Epithelial cell of proximal tubule (primary cell): ENCODE measurements around the gene SPDYE6. TPM values are rescaled to one million over a fixed set of nuclear protein-coding genes. Genes with fewer than 3 reads are reported as not detected.
A peak's percentile ranks its signal among the peaks of the same experiment; 100 is the strongest.

Experiments
- DNase-seq: peaks from one replicate; pipeline ENCODE4 v3.0.0-alpha.2; 2011; ENCODE audit warnings: low read depth
- H3K4me3 ChIP-seq: 2 replicates; pipeline ENCODE4 v1.5.1; 2011; ENCODE audit warnings: low read depth, mild to moderate bottlenecking, low read length
- total RNA-seq: library from RNA; depleted of rRNA; stranded (reverse); fragments of >200 nt; gene quantifications from 2 replicates; pipeline ENCODE4 v1.2.3, GENCODE V29; 2015
- TF ChIP-seq, protein P1 (sequence below): conservative IDR thresholded peaks from 2 replicates; pipeline ENCODE4 v1.5.1; 2012; ENCODE audit warnings: low read depth, mild to moderate bottlenecking, low read length

Gene SPDYE6
- total RNA-seq, 1 donor from 2014 or later = not detected

DNA sequence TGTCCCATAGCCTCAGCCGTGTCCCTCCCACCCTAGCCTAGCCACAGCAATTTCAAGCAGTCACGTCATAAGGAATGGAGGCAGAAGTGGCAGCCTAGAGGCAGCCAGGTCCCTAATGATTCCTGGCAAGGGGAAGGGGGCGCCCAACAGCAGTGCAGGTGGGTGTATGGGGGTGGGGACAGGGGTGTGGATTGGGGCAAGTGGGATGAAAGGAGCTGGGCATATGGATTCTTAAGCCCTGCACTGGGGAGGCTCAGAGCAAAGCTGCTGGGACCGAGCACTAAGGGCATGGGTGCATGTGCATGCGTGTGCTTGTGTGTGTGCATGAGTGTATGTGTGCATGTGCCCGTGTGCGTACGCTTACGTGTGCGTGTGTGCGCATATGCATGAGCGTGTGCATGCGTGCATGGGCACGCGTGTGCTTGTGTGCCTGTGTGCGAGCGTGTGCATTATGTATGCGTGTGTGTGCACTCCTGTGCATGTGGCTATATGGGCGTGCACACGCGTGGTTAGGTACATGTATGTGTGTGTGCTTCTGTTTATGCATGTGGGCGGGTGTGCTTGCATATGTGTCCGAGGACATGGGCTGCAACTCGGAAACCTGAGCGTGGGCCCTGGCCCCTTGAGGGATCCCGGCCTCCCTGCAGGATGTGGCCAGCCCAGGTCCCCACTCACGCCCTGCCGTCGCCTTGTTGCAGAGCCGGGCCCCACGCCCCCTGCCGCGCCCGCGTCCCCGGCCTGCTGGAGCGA lies 35.5 kb downstream of the SPDYE6 start:
- TF ChIP-seq, protein P1, sequence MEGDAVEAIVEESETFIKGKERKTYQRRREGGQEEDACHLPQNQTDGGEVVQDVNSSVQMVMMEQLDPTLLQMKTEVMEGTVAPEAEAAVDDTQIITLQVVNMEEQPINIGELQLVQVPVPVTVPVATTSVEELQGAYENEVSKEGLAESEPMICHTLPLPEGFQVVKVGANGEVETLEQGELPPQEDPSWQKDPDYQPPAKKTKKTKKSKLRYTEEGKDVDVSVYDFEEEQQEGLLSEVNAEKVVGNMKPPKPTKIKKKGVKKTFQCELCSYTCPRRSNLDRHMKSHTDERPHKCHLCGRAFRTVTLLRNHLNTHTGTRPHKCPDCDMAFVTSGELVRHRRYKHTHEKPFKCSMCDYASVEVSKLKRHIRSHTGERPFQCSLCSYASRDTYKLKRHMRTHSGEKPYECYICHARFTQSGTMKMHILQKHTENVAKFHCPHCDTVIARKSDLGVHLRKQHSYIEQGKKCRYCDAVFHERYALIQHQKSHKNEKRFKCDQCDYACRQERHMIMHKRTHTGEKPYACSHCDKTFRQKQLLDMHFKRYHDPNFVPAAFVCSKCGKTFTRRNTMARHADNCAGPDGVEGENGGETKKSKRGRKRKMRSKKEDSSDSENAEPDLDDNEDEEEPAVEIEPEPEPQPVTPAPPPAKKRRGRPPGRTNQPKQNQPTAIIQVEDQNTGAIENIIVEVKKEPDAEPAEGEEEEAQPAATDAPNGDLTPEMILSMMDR = no peak
- DNase-seq = no peak
- no peak overlapping the region for H3K4me3 ChIP-seq

DNA sequence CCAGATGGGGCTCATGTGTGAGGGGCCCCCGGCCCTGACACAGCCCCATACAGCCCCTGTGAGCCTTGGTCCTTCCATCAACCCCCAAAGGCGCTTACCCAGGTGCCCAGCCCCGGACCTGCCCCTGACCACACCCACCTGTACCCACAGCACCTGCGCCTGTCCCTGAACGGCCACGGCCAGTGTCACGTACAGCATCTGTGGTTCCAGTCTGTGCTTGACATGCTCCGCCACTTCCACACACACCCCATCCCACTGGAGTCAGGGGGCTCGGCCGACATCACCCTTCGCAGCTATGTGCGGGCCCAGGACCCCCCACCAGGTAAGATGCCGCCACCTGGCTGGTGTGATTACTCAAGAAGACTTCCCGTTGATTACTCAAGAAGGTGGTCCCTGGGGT lies 36.1 kb downstream of the SPDYE6 start:
- TF ChIP-seq, protein P1 = no peak
- H3K4me3 ChIP-seq = no peak overlapping the region
- no peak for DNase-seq

DNA sequence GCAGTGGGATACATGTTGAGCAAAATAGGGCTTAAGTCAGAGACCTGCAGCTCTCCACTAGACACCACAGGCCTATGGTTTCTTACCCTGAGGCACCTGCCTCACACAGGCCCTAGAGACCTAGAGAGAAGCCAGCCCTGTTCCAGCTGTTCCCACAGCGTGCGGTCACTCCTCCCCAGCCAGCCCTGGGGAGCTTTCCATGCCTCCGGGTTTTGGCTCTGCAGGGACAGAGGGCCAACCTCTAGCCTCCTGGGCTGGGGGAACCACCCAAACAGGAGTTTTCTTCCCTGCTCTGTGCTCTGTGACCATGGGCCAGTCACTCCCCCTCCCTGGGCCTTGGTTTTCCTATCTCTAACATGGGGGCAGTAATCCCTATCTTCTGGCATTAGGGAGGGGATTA lies 36.6 kb downstream of the SPDYE6 start:
- DNase-seq = no peak
- H3K4me3 ChIP-seq = no peak overlapping the region
- TF ChIP-seq, protein P1 = no peak

DNA sequence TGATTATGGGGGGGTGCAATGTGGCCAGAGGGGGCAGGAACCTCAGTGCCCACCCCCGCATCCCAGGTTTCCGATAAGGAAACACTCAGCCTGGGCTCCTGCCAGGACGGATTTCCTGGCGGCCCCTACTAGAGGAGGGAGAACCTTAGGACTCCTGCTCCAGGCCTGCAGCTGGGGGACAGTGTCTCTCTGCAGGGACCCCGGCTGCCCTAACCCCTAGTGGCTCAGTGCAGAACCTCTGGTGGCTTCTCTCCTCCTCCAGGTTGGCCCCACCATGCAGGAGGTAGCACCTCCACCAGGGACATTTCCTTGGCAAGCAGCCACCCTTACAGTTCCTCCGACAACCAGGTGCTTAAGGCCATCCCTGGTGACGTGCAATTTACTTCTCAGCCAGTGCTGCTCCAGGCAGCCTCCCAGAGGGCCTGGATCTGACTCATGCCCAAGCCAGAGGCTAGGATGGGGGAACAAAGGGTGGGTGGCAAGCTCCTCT lies 37.7 kb downstream of the SPDYE6 start:
- DNase-seq = no peak
- TF ChIP-seq, protein P1 = peak; percentile 23
- H3K4me3 ChIP-seq = no peak overlapping the region

DNA sequence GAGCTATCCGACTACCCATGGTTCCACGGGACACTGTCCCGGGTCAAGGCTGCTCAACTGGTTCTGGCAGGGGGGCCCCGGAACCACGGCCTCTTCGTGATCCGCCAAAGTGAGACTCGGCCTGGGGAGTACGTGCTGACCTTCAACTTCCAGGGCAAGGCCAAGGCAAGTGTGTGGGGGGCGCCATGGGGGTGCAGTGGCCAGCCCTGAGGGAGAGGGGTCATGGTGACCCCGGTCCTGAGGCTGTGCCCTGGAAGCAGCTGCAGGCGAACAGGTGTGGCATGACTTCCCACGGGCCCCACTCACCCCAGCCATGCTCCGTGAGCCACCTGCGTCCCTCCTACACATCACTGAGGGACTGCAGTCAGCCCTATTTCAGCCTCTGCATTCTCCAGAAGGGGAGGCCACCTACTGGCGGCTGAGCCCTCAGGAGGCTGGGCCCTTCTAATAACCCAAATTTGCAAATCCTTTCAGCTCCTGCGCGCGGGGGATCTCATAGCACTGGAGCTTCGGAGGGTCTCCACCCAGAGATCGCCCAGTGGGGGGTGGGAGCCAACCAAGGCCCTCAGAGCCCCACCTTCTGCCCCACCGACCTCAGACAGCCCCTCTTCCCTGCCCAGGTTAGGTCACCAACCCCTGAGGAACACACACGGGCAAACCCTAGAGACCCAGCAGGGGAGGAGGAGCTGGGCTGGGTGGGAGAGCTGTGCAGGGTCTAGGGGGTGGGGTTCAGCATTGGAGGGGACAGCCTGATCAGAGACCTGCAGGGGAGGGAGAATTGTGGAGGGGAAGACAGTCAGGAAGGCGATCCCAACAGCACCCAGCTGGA lies 38.8 kb downstream of the SPDYE6 start:
- H3K4me3 ChIP-seq = no peak overlapping the region
- no peak for DNase-seq
- TF ChIP-seq, protein P1 = no peak

DNA sequence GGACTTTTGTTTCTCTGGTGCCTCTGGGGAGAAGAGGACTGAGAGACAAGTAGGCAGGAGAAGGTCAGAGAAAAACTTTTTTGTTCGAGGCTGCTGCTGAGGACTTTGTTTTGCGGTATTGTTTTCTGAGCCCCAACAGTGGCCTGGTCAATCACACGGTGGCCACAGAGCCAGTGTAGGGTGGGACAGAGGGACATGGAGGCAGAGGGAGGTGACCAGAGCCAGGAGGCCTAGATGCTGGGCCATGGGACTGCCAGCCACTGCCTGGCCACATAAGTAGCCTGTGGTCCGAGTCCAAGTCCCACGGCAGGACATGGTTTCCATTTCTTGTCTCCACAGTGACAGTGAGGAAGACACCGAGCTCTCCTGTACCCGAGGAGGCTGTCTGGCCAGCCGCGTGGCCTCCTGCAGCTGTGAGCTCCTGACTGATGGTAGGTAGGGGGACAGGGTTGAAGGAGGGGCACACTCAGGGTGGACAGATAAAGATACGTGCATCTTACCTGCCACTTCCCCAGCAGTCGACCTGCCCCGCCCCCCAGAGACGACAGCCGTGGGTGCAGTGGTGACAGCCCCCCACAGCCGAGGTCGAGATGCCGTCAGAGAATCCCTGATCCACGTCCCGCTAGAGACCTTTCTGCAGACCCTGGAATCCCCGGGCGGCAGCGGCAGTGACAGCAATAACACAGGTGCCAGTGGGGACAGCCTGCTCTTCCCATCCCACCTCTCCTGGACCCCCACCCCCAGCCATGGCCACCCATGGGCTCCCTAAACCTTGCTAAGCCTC lies 42.1 kb downstream of the SPDYE6 start:
- TF ChIP-seq, protein P1 = no peak
- H3K4me3 ChIP-seq = no peak overlapping the region
- no peak for DNase-seq
